ENCODE results near the gene TMEM259. TPM values are rescaled to one million over a fixed set of nuclear protein-coding genes. Genes with fewer than 3 reads are reported as not detected.
A peak's percentile ranks its signal among the peaks of the same experiment; 100 is the strongest.

TMEM259 gene
- total and polyA plus RNA-seq, 2 of the 8 experiments (the other 6 are each of a cell fraction or from before 2014, with no cell fraction given): 140 to 243 TPM

GRCh38 chr19:982567-983170 lies 38.3 kb downstream of the TMEM259 start:
- peaks cover 5% of the 10 kb centered on the region for H3K79me1 ChIP-seq (ENCODE audit: low read depth, low read length)
- H3K18ac ChIP-seq (ENCODE audit: extremely low read depth, low read length): no peak overlapping the region
- 12% methylated on average over 43 of the region's 46 CpGs; no CpG with 5 or more reads in 1 of the 2 experiments for WGBS, 2 experiments (ENCODE audit: extremely low coverage in 1 of 2, insufficient coverage in 1 of 2, insufficient read length in 1 of 2, insufficient replicate concordance in 2 of 2, low coverage in 1 of 2, low lambda C conversion rate in 2 of 2, missing lambda C conversion rate in 1 of 2)
- H3K9ac ChIP-seq (replicated peaks in 1 of 4; ENCODE audit: extremely low read depth in 1 of 4, low read depth in 3 of 4, low read length in 3 of 4): no peak overlapping the region
- H3K4me2 ChIP-seq (ENCODE audit: insufficient read depth in 1 of 2, low read depth in 2 of 2, low read length in 2 of 2): peak overlapping the region in 1 of 2 experiments; percentile 62; a peak in 3 of 4 replicates
- H3K14ac ChIP-seq (ENCODE audit: insufficient read length): no peak overlapping the region
- no peak overlapping the region for H2BK20ac ChIP-seq (ENCODE audit: low read length)
- no peak overlapping the region for H3K4ac ChIP-seq (replicated peaks; ENCODE audit: insufficient read length, low read depth, low read length)
- H4K8ac ChIP-seq (ENCODE audit: extremely low read depth, insufficient read depth, low read length): peak overlapping the region; percentile 90
- no peaks in the 10 kb centered on the region for H4K20me1 ChIP-seq (replicated peaks in 1 of 2; ENCODE audit: control insufficient read depth in 1 of 2, insufficient read depth in 2 of 2, low read length in 2 of 2)
- no peak for FAIRE-seq
- H3K23ac ChIP-seq (ENCODE audit: insufficient read length): no peak overlapping the region
- no peak overlapping the region for H3K56ac ChIP-seq (replicated peaks; ENCODE audit: insufficient read length, low read depth, low read length)
- peaks cover 5 to 11% (median 8%) of the 10 kb centered on the region in 4 experiments; a peak in 4 of 8 replicates for H3K36me3 ChIP-seq (ENCODE audit: control insufficient read depth in 2 of 4, insufficient read depth in 4 of 4, low read length in 3 of 4)
- peaks cover 4% of the 10 kb centered on the region; the same call in 1 of the 2 replicates for H3K23me2 ChIP-seq (ENCODE audit: low read depth, low read length)
- H3K79me2 ChIP-seq (ENCODE audit: control insufficient read depth in 1 of 2, insufficient read depth in 2 of 2, low read length in 2 of 2): peaks cover 0 to 17% of the 10 kb centered on the region in 2 experiments; a peak in 2 of 4 replicates
- peak overlapping the region in 1 of 4 experiments; percentile 36; a peak in 1 of 8 replicates for H3K4me3 ChIP-seq (ENCODE audit: extremely low read depth in 1 of 4, insufficient read depth in 2 of 4, low read depth in 3 of 4, low read length in 4 of 4)
- peak; percentile 50 to 95 for DNase-seq (ENCODE audit: low read depth in 1 of 2, low spot score in 2 of 2)
- H3K27me3 ChIP-seq (replicated peaks in 1 of 4; ENCODE audit: control insufficient read depth in 3 of 4, extremely low read depth in 1 of 4, insufficient read depth in 3 of 4, low read length in 3 of 4): no peaks in the 10 kb centered on the region
- H3K9me3 ChIP-seq (ENCODE audit: insufficient read depth in 2 of 2, low read depth in 1 of 2, low read length in 1 of 2): no peaks in the 10 kb centered on the region
- no peak overlapping the region for H2BK15ac ChIP-seq (ENCODE audit: low read length)
- no peak overlapping the region for H2BK12ac ChIP-seq (ENCODE audit: low read depth, low read length)
- no peak overlapping the region for H4K5ac ChIP-seq (ENCODE audit: insufficient read length, low read depth, low read length)
- CTCF ChIA-PET (ENCODE audit: partially characterized antibody): interaction anchor here (0.7 to 7.3 kb wide), 17 partner anchors 9 to 182 kb away, joined by 3 to 113 read pairs (median 4); partner anchors contain the start of gene ARHGAP45
- no peak overlapping the region for H3K27ac ChIP-seq (ENCODE audit: low read depth, low read length)
- peak overlapping the region; percentile 54 for H2BK120ac ChIP-seq (replicated peaks; ENCODE audit: low read depth, low read length)
- H4K91ac ChIP-seq (replicated peaks; ENCODE audit: insufficient read length, low read length): no peak overlapping the region
- POLR2A ChIA-PET (ENCODE audit: partially characterized antibody): interaction anchor here (0.6 to 2.9 kb wide), 5 partner anchors 9 to 111 kb away, joined by 3 to 8 read pairs (median 4); partner anchors contain the start of gene CNN2
- H2AFZ ChIP-seq (ENCODE audit: low read length): no peak overlapping the region; the same call in 1 of the 2 replicates
- H3K4me1 ChIP-seq (replicated peaks in 1 of 4; ENCODE audit: control insufficient read depth in 3 of 4, insufficient read depth in 4 of 4, low read length in 3 of 4): peaks cover 0 to 18% (median 12%) of the 10 kb centered on the region in 4 experiments; a peak in 5 of 7 replicates
- no peak overlapping the region for H2BK5ac ChIP-seq (ENCODE audit: low read depth, low read length)
- H2AK5ac ChIP-seq (ENCODE audit: low read depth, low read length): no peak overlapping the region
- TF ChIP-seq SRF (IDR thresholded peaks at IDR 0.05; ENCODE audit: low read depth, low read length): no peak
- TF ChIP-seq ATF2 (IDR thresholded peaks at IDR 0.05; ENCODE audit: low read length): no peak
- TF ChIP-seq RAD21 (IDR thresholded peaks at IDR 0.05 in 1 of 2, conservative IDR thresholded peaks at IDR 0.05 in 1 of 2; ENCODE audit: low read depth in 2 of 2, low read length in 2 of 2): peak; percentile 76 to 96
- no peak for TF ChIP-seq BCL11A (IDR thresholded peaks at IDR 0.05; ENCODE audit: low read depth in 2 of 2, low read length in 2 of 2)
- TF ChIP-seq TEAD4 (IDR thresholded peaks at IDR 0.05; ENCODE audit: low read depth, low read length): no peak
- TF ChIP-seq CEBPB (IDR thresholded peaks at IDR 0.05; ENCODE audit: low read depth, low read length): no peak
- no peak for TF ChIP-seq NANOG (IDR thresholded peaks at IDR 0.05; ENCODE audit: insufficient read depth, low read depth, low read length, poor library complexity, severe bottlenecking)
- TF ChIP-seq RFX5 (IDR thresholded peaks at IDR 0.05; ENCODE audit: borderline replicate concordance, low read depth, low read length): no peak
- TF ChIP-seq PHF8 (conservative IDR thresholded peaks at IDR 0.05; ENCODE audit: low read depth, low read length): no peak
- TF ChIP-seq SP2 (IDR thresholded peaks at IDR 0.05; ENCODE audit: low read length): no peak

All from H1 (cell line).